DMS114 treated with DMSO at 0.1 percent for 48 hours (cell line): ENCODE data around the gene RBM28.

Source experiments
- DNase-seq: peaks from one replicate; lab custom pipeline; 2025; ENCODE audit not compliant: unreplicated experiment; lab: John Stamatoyannopoulos, UW

RBM28 gene

GRCh38 chr7:128263420-128263819 lies 80.3 kb downstream of the RBM28 start:
- no peak for DNase-seq

- DNase-seq = no peak
These were observed 81.3 kb downstream of the RBM28 start for GRCh38 chr7:128262273-128263028.

GRCh38 chr7:128260069-128260795 lies 83.5 kb downstream of the RBM28 start:
- no peak for DNase-seq

- DNase-seq = no peak
These were observed 84.3 kb downstream of the RBM28 start for GRCh38 chr7:128259131-128260061.

- no peak for DNase-seq
These were observed 86.2 kb downstream of the RBM28 start for GRCh38 chr7:128257458-128257857.

- no peak for DNase-seq
These were observed 88.4 kb downstream of the RBM28 start for GRCh38 chr7:128255271-128255670.

GRCh38 chr7:128254470-128254869 lies 89.2 kb downstream of the RBM28 start:
- DNase-seq = no peak

- no peak for DNase-seq
These were observed 90.0 kb downstream of the RBM28 start for GRCh38 chr7:128253701-128254100.

- DNase-seq = no peak
These were observed 92.4 kb downstream of the RBM28 start for GRCh38 chr7:128251337-128251736.
